Fibroblast of lung (primary cell): Measurements from ENCODE around the gene SPDYE2.
"Not testable (repeated sequence)": the region's sequence is repeated elsewhere in the genome, so short reads cannot be mapped to it uniquely, and the experiment has no call there.

Experiments used
- EZH2 ChIP-seq: IDR thresholded peaks from 2 replicates; pipeline ENCODE4 v1.5.1; 2012; ENCODE audit warnings: low read length, control low read depth, mild to moderate bottlenecking; ENCODE audit errors: missing control alignments
- TF ChIP-seq, protein P1 (sequence below), 2 donors: IDR thresholded peaks in 1 of 2; conservative IDR thresholded peaks in 1 of 2; 1 replicate in 1 of 2; 2 replicates in 1 of 2; pipeline ENCODE4 v1.5.1; 2011 to 2012; ENCODE audit warnings: low read length in 2 of 2, control low read depth in 1 of 2, inconsistent platforms in 1 of 2, low read depth in 1 of 2, mild to moderate bottlenecking in 1 of 2

DNA sequence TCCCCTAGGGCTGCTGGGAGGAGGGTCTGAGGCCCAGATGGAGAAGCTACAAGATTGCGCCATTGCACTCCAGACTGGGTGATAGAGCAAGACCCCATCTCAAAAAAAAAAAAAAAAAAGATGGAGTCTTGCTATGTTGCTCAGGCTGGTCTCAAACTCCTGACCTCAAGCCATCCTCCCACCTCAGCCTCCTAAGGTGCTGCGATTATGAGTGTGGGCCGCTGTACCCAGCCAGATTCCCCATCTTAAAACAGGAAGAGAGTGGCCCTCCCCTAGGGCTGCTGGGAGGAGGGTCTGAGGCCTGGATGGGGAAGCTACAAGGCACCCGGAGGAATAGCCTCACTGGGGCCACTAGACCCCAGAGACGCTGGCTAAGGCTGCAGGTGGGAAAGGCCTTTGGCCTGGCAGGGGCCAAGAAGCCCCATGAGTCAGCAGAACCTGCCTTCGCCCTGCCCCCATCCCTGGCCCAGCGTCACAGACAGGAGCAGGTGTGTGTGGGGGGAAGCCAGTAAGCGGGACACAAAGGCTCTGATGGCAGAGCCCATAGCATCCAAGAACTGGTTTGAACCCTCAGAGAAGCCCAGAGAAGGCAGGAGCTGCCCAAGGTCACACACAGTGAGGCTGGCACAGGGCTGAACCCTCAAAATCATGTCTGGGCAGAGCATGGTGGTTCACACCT is 43.5 kb upstream of the SPDYE2 start:
- TF ChIP-seq, protein P1, sequence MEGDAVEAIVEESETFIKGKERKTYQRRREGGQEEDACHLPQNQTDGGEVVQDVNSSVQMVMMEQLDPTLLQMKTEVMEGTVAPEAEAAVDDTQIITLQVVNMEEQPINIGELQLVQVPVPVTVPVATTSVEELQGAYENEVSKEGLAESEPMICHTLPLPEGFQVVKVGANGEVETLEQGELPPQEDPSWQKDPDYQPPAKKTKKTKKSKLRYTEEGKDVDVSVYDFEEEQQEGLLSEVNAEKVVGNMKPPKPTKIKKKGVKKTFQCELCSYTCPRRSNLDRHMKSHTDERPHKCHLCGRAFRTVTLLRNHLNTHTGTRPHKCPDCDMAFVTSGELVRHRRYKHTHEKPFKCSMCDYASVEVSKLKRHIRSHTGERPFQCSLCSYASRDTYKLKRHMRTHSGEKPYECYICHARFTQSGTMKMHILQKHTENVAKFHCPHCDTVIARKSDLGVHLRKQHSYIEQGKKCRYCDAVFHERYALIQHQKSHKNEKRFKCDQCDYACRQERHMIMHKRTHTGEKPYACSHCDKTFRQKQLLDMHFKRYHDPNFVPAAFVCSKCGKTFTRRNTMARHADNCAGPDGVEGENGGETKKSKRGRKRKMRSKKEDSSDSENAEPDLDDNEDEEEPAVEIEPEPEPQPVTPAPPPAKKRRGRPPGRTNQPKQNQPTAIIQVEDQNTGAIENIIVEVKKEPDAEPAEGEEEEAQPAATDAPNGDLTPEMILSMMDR (conservative IDR thresholded peaks at IDR 0.05 in 1 of 2, IDR thresholded peaks at IDR 0.05 in 1 of 2; ENCODE audit: low read depth in 1 of 2, low read length in 2 of 2): not testable (repeated sequence)
- not testable (repeated sequence) for TF ChIP-seq EZH2
